Naive B cell (primary cell): ENCODE data around the gene HACD1. TPM values are rescaled to one million over a fixed set of nuclear protein-coding genes. Genes with fewer than 3 reads are reported as not detected.
A peak's percentile ranks its signal among the peaks of the same experiment; 100 is the strongest.
"Not testable (repeated sequence)": the region's sequence is repeated elsewhere in the genome, so short reads cannot be mapped to it uniquely, and the experiment has no call there.

Source experiments
- ATAC-seq, 2 donors: fragments of 150-1000 bp; cut with Tn5 transposase; 2 replicates each; pipeline ENCODE4 v1.10.0; 2021; ENCODE audit warnings: low read depth in 2 of 2, mild to moderate bottlenecking in 2 of 2, moderate library complexity in 2 of 2
- DNase-seq: peaks from one replicate; pipeline ENCODE4 v3.0.0; 2022
- H3K27ac Mint-ChIP-seq, 6 donors: one replicate each; pipeline ENCODE4 v1.8.0; 2020 to 2022; ENCODE audit warnings: mild to moderate bottlenecking in 6 of 6, mixed read lengths in 6 of 6, moderate library complexity in 5 of 6, inconsistent platforms in 2 of 6
- H3K27me3 Mint-ChIP-seq, 3 donors: one replicate each; pipeline ENCODE4 v1.8.0; 2021 to 2022; ENCODE audit warnings: mixed read lengths in 3 of 3, mild to moderate bottlenecking in 1 of 3
- H3K36me3 Mint-ChIP-seq, 2 donors: one replicate each; pipeline ENCODE4 v1.8.0; 2020 to 2022; ENCODE audit warnings: mixed read lengths in 2 of 2, inconsistent platforms in 1 of 2, mild to moderate bottlenecking in 1 of 2
- H3K4me1 Mint-ChIP-seq, 3 donors: one replicate each; pipeline ENCODE4 v1.8.0; 2020 to 2022; ENCODE audit warnings: mixed read lengths in 3 of 3, inconsistent platforms in 1 of 3, mild to moderate bottlenecking in 1 of 3, moderate library complexity in 1 of 3
- H3K4me3 Mint-ChIP-seq, 8 donors: one replicate each; pipeline ENCODE4 v1.8.0; 2020 to 2022; ENCODE audit warnings: mild to moderate bottlenecking in 8 of 8, mixed read lengths in 8 of 8, moderate library complexity in 8 of 8, inconsistent platforms in 2 of 8
- H3K9me3 Mint-ChIP-seq, 7 donors: one replicate each; pipeline ENCODE4 v1.8.0; 2020 to 2022; ENCODE audit warnings: mixed read lengths in 7 of 7, mild to moderate bottlenecking in 5 of 7, inconsistent platforms in 2 of 7, moderate library complexity in 1 of 7
- polyA plus RNA-seq, 6 donors: library from polyadenylated mRNA; unstranded; fragments of 300-500 nt; fragmentation: Illumina TruSeq; gene quantifications; one replicate each; pipeline ENCODE4 v1.2.3, GENCODE V29; 2021; ENCODE audit warnings: low read depth in 6 of 6

Gene HACD1
- polyA plus RNA-seq, 6 donors from 2014 or later: 0.43 to 0.44 TPM; not detected in 4

GRCh38 chr10:17589316-17589715, 27.9 kb downstream of the HACD1 start:
- H3K4me1 Mint-ChIP-seq: peaks cover 5 to 20% (median 16%) of the 10 kb centered on the region in 3 donors
- H3K27ac Mint-ChIP-seq, H3K36me3 Mint-ChIP-seq, DNase-seq, H3K27me3 Mint-ChIP-seq, ATAC-seq, H3K4me3 Mint-ChIP-seq, H3K9me3 Mint-ChIP-seq: not testable (repeated sequence)

DNA sequence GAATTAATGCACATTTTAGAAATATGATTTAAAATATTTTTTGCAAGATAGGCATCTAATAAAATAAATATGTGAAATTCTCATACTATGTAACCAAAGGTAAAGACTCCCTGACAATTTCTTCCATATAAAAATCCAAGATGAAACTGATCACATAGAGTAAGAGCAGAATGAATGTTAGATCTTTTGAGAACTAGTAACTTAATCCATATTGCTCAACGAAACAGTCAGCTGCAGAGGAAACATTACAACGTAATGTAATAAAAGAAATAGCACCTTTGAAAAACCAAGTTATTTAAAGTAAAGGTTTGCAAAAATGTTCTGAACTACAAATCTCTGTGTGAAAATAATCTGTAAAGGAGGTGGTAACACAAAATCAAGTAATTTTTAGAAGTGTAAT, 28.8 kb downstream of the HACD1 start:
- no peaks in the 10 kb centered on the region for H3K36me3 Mint-ChIP-seq
- H3K9me3 Mint-ChIP-seq: no peaks in the 10 kb centered on the region
- H3K27me3 Mint-ChIP-seq: no peaks in the 10 kb centered on the region
- DNase-seq (no peak), ATAC-seq (no peak)
- peaks cover 5 to 20% (median 16%) of the 10 kb centered on the region in 3 donors for H3K4me1 Mint-ChIP-seq
- no peak overlapping the region for H3K4me3 Mint-ChIP-seq
- H3K27ac Mint-ChIP-seq: peak overlapping the region in 1 of 6 donors; percentile 10

DNA sequence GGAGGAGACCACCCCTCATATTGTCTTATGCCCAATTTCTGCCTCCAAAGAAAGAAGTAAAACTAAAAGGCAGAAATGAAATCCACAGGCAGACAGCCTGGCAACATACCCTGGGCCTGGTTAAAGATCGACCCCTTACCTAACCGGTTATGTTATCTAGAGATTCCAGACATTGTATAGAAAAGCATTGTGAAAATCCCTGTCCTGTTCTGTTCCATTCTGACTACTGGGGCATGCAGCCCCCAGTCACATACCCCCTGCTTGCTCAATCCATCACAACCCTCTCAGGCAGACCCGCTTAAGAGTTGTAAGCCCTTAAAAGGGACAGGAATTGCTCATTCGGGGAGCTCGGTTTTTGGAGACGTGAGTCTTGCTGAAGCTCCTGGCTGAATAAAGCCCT, 29.9 kb downstream of the HACD1 start:
- Mint-ChIP-seq H3K4me3 (peak overlapping the region in 5 of 8 donors; percentile 40 to 84 (median 74)), H3K4me1 (peaks cover 5 to 20% (median 16%) of the 10 kb centered on the region in 3 donors)
- H3K27me3 Mint-ChIP-seq, H3K9me3 Mint-ChIP-seq, DNase-seq, ATAC-seq, H3K36me3 Mint-ChIP-seq, H3K27ac Mint-ChIP-seq: not testable (repeated sequence)

GRCh38 chr10:17586821-17587234, 30.3 kb downstream of the HACD1 start:
- DNase-seq (no peak), ATAC-seq (no peak)
- H3K36me3 Mint-ChIP-seq: no peaks in the 10 kb centered on the region
- peak overlapping the region in 6 of 8 donors; percentile 22 to 84 (median 57) for H3K4me3 Mint-ChIP-seq
- no peaks in the 10 kb centered on the region for H3K9me3 Mint-ChIP-seq
- H3K27ac Mint-ChIP-seq: peak overlapping the region in 1 of 6 donors; percentile 57
- peaks cover 5 to 20% (median 16%) of the 10 kb centered on the region in 3 donors for H3K4me1 Mint-ChIP-seq
- H3K27me3 Mint-ChIP-seq: no peaks in the 10 kb centered on the region

DNA sequence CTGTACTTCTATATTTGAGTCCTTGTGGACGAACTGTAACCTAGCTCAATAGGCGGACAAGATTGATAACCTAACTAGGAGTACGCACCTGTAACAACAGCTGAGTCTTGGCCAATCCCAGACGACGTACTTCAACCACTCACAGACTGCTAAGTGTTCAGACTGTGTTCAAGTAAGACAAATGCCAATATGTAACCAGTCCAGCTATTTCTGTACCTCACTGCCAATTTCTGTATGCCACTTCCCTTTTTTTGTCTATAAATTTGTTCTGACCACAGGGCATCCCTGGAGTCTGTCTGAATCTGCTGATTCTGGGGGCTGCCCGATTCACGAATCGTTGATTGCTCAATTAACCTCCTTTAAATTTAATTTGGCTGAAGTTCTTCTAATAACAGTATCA, 32.2 kb downstream of the HACD1 start:
- Mint-ChIP-seq H3K9me3 (no peaks in the 10 kb centered on the region), H3K36me3 (no peaks in the 10 kb centered on the region), H3K4me1 (peaks cover 5 to 20% (median 16%) of the 10 kb centered on the region in 3 donors), H3K4me3 (peak overlapping the region in 2 of 8 donors; percentile 22 to 36), H3K27me3 (no peaks in the 10 kb centered on the region), H3K27ac (no peak overlapping the region)
- ATAC-seq: no peak
- no peak for DNase-seq

DNA sequence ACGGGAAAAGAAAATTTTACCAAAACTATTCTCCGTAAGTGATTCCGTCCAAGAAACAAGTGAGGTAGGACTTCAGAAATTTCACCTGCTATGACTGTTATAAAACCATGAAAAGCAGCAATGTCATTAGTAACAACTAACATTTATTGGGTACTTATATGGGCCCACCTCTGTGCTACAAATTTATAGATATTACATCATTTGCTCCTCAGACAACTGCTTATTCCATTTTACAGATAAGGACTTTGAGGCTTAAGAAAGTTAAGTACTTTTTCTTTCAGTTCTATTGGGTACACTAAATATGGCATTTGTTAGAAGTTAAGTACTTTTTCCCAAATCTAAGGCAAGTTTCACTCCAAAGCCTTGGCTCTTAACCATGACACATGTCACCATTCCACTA, 36.3 kb downstream of the HACD1 start:
- H3K27me3 Mint-ChIP-seq: peaks cover 0 to 10% (median 0%) of the 10 kb centered on the region in 3 donors
- H3K4me1 Mint-ChIP-seq: peaks cover 1 to 10% (median 5%) of the 10 kb centered on the region in 3 donors
- H3K4me3 Mint-ChIP-seq: no peak overlapping the region
- DNase-seq: no peak
- peaks cover 0 to 6% (median 0%) of the 10 kb centered on the region in 7 donors for H3K9me3 Mint-ChIP-seq
- H3K36me3 Mint-ChIP-seq: no peaks in the 10 kb centered on the region
- no peak for ATAC-seq
- H3K27ac Mint-ChIP-seq: no peak overlapping the region

- no peak for ATAC-seq
- no peaks in the 10 kb centered on the region for H3K36me3 Mint-ChIP-seq
- H3K27me3 Mint-ChIP-seq: peaks cover 4 to 21% (median 6%) of the 10 kb centered on the region in 3 donors
- H3K27ac Mint-ChIP-seq: no peak overlapping the region
- no peaks in the 10 kb centered on the region for H3K4me1 Mint-ChIP-seq
- peaks cover 0 to 10% (median 4%) of the 10 kb centered on the region in 7 donors for H3K9me3 Mint-ChIP-seq
- no peak for DNase-seq
- no peak overlapping the region for H3K4me3 Mint-ChIP-seq
Observed at GRCh38 chr10:17578603-17579002, 38.6 kb downstream of the HACD1 start.

- Mint-ChIP-seq H3K27ac (peak overlapping the region in 1 of 6 donors; percentile 10), H3K4me3 (no peak overlapping the region), H3K9me3 (peaks cover 0 to 10% (median 4%) of the 10 kb centered on the region in 7 donors), H3K36me3 (no peaks in the 10 kb centered on the region), H3K27me3 (peaks cover 6 to 21% (median 8%) of the 10 kb centered on the region in 3 donors), H3K4me1 (no peaks in the 10 kb centered on the region)
- ATAC-seq (no peak), DNase-seq (no peak)
Observed at GRCh38 chr10:17576768-17577167, 40.4 kb downstream of the HACD1 start.

DNA sequence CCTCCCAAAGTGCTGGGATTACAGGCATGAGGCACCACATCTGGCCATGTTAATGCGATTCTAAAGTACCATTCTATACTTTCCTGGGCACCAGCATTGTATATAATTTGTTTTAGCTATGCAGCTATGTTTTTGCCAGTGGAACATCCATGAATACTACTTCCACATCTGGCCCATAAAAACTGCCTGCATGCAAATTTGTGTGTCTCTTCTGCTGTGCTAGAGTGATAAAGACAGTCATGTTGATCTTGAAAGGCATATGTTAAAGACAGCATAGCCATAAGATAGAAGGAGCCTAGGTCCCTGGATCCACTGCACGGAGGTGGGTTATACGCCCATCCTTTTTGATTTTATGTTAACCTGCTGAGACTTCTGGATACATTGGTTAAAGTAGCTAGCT, 52.3 kb downstream of the HACD1 start:
- H3K4me1 Mint-ChIP-seq: no peaks in the 10 kb centered on the region
- ATAC-seq (no peak), DNase-seq (no peak)
- no peaks in the 10 kb centered on the region for H3K36me3 Mint-ChIP-seq
- peaks cover 0 to 2% (median 0%) of the 10 kb centered on the region in 7 donors for H3K9me3 Mint-ChIP-seq
- H3K27ac Mint-ChIP-seq: peak overlapping the region in 1 of 6 donors; percentile 55
- H3K4me3 Mint-ChIP-seq: no peak overlapping the region
- peaks cover 0 to under 1% (median 0%) of the 10 kb centered on the region in 3 donors for H3K27me3 Mint-ChIP-seq

GRCh38 chr10:17563452-17563851, 53.7 kb downstream of the HACD1 start:
- DNase-seq (no peak), ATAC-seq (no peak)
- Mint-ChIP-seq H3K9me3 (peaks cover 0 to 2% (median 0%) of the 10 kb centered on the region in 7 donors), H3K4me1 (peaks cover 4 to 7% (median 4%) of the 10 kb centered on the region in 3 donors), H3K36me3 (no peaks in the 10 kb centered on the region), H3K27ac (no peak overlapping the region), H3K27me3 (peaks cover 0 to 4% (median 0%) of the 10 kb centered on the region in 3 donors), H3K4me3 (no peak overlapping the region)

- DNase-seq: no peak
- Mint-ChIP-seq H3K36me3 (no peaks in the 10 kb centered on the region), H3K27ac (no peak overlapping the region), H3K9me3 (no peaks in the 10 kb centered on the region), H3K27me3 (peaks cover 0 to 4% (median under 1%) of the 10 kb centered on the region in 3 donors), H3K4me1 (peaks cover 4 to 7% (median 4%) of the 10 kb centered on the region in 3 donors), H3K4me3 (no peak overlapping the region)
- no peak for ATAC-seq
Observed at GRCh38 chr10:17562614-17563013, 54.6 kb downstream of the HACD1 start.

GRCh38 chr10:17561111-17561510, 56.1 kb downstream of the HACD1 start:
- no peaks in the 10 kb centered on the region for H3K36me3 Mint-ChIP-seq
- H3K4me3 Mint-ChIP-seq: no peak overlapping the region
- H3K27ac Mint-ChIP-seq: no peak overlapping the region
- DNase-seq (no peak), ATAC-seq (no peak)
- H3K9me3 Mint-ChIP-seq: no peaks in the 10 kb centered on the region
- peaks cover 0 to 5% (median 4%) of the 10 kb centered on the region in 3 donors for H3K27me3 Mint-ChIP-seq
- peaks cover 4 to 7% (median 4%) of the 10 kb centered on the region in 3 donors for H3K4me1 Mint-ChIP-seq

- Mint-ChIP-seq H3K27me3 (peaks cover 0 to 5% (median 4%) of the 10 kb centered on the region in 3 donors), H3K4me3 (no peak overlapping the region), H3K36me3 (no peaks in the 10 kb centered on the region), H3K27ac (peak overlapping the region in 1 of 6 donors; percentile 12), H3K9me3 (no peaks in the 10 kb centered on the region), H3K4me1 (peaks cover 4 to 7% (median 4%) of the 10 kb centered on the region in 3 donors)
- ATAC-seq (no peak), DNase-seq (no peak)
Observed at GRCh38 chr10:17557459-17557858, 59.7 kb downstream of the HACD1 start.

GRCh38 chr10:17548770-17549169, 68.4 kb downstream of the HACD1 start:
- Mint-ChIP-seq H3K27ac (no peak overlapping the region), H3K4me3 (no peak overlapping the region), H3K27me3 (peaks cover 0 to 3% (median 0%) of the 10 kb centered on the region in 3 donors), H3K36me3 (no peaks in the 10 kb centered on the region), H3K4me1 (peaks cover 0 to 2% (median 0%) of the 10 kb centered on the region in 3 donors), H3K9me3 (peaks cover 0 to 2% (median 0%) of the 10 kb centered on the region in 7 donors)
- DNase-seq (no peak), ATAC-seq (no peak)
